ENCODE data around the gene SLC9A5.

- TF ChIP-seq CTCF (IDR thresholded peaks at IDR 0.05; ENCODE audit: insufficient read depth, low read length) (no peak), POLR2AphosphoS5 (IDR thresholded peaks at IDR 0.05; ENCODE audit: low read depth) (no peak)
These were observed 42.7 kb downstream of the SLC9A5 start for GRCh38 chr16:67291461-67291860.

Measured in HL-60 (cell line).